ENCODE measurements around the gene GCNT2.

- TF ChIP-seq CTCF (IDR thresholded peaks at IDR 0.05) (no peak), POLR2A (IDR thresholded peaks at IDR 0.05) (no peak)
Measured at GRCh38 chr6:10559522-10560152, 38.5 kb downstream of the GCNT2 start.

Data from Peyer's patch (tissue), 4 donors.